ENCODE data around the gene LRMDA. TPM values are rescaled to one million over a fixed set of nuclear protein-coding genes. Genes with fewer than 3 reads are reported as not detected.

LRMDA gene
- total RNA-seq, 1 experiment from 2014 or later = not detected

GRCh38 chr10:75902816-75903215, 471.4 kb downstream of the LRMDA start:
- Histone ChIP-seq H3K27me3 (ENCODE audit: control insufficient read depth, insufficient read depth, low read length) (no peaks in the 10 kb centered on the region), H3K4me3 (ENCODE audit: insufficient read depth, low read depth, low read length) (no peak overlapping the region)
- DNase-seq = no peak

GRCh38 chr10:75904499-75905283, 473.3 kb downstream of the LRMDA start:
- Histone ChIP-seq H3K36me3 (replicated peaks; ENCODE audit: control insufficient read depth, insufficient read depth, low read length) (no peaks in the 10 kb centered on the region), H3K27me3 (ENCODE audit: control insufficient read depth, insufficient read depth, low read length) (no peaks in the 10 kb centered on the region), H3K4me3 (ENCODE audit: insufficient read depth, low read depth, low read length) (no peak overlapping the region)
- DNase-seq = no peak

More at GRCh38 chr10:75902816-75903215, 471.4 kb downstream of the LRMDA start:
- no peaks in the 10 kb centered on the region for H3K36me3 ChIP-seq (replicated peaks; ENCODE audit: control insufficient read depth, insufficient read depth, low read length)

GRCh38 chr10:75905490-75905889, 474.1 kb downstream of the LRMDA start:
- H3K27me3 ChIP-seq (ENCODE audit: control insufficient read depth, insufficient read depth, low read length) = no peaks in the 10 kb centered on the region
- DNase-seq = no peak
- no peak overlapping the region for H3K4me3 ChIP-seq (ENCODE audit: insufficient read depth, low read depth, low read length)
- H3K36me3 ChIP-seq (replicated peaks; ENCODE audit: control insufficient read depth, insufficient read depth, low read length) = no peaks in the 10 kb centered on the region

- no peak for DNase-seq
- Histone ChIP-seq H3K27me3 (ENCODE audit: control insufficient read depth, insufficient read depth, low read length) (no peaks in the 10 kb centered on the region), H3K36me3 (replicated peaks; ENCODE audit: control insufficient read depth, insufficient read depth, low read length) (no peaks in the 10 kb centered on the region), H3K4me3 (ENCODE audit: insufficient read depth, low read depth, low read length) (no peak overlapping the region)
These were observed 478.6 kb downstream of the LRMDA start for GRCh38 chr10:75910032-75910431.

- Histone ChIP-seq H3K4me3 (ENCODE audit: insufficient read depth, low read depth, low read length) (no peak overlapping the region), H3K36me3 (replicated peaks; ENCODE audit: control insufficient read depth, insufficient read depth, low read length) (no peaks in the 10 kb centered on the region), H3K27me3 (ENCODE audit: control insufficient read depth, insufficient read depth, low read length) (no peaks in the 10 kb centered on the region)
- DNase-seq = no peak
These were observed 480.0 kb downstream of the LRMDA start for GRCh38 chr10:75911426-75911825.

GRCh38 chr10:75916906-75917305, 485.5 kb downstream of the LRMDA start:
- peak; percentile 19 for DNase-seq
- Histone ChIP-seq H3K4me3 (ENCODE audit: insufficient read depth, low read depth, low read length) (no peak overlapping the region), H3K36me3 (replicated peaks; ENCODE audit: control insufficient read depth, insufficient read depth, low read length) (no peaks in the 10 kb centered on the region), H3K27me3 (ENCODE audit: control insufficient read depth, insufficient read depth, low read length) (no peaks in the 10 kb centered on the region)

- H3K36me3 ChIP-seq (replicated peaks; ENCODE audit: control insufficient read depth, insufficient read depth, low read length) = no peaks in the 10 kb centered on the region
- no peak overlapping the region for H3K4me3 ChIP-seq (ENCODE audit: insufficient read depth, low read depth, low read length)
- H3K27me3 ChIP-seq (ENCODE audit: control insufficient read depth, insufficient read depth, low read length) = no peaks in the 10 kb centered on the region
- no peak for DNase-seq
These were observed 488.5 kb downstream of the LRMDA start for GRCh38 chr10:75919913-75920312.

- Histone ChIP-seq H3K4me3 (ENCODE audit: insufficient read depth, low read depth, low read length) (no peak overlapping the region), H3K27me3 (ENCODE audit: control insufficient read depth, insufficient read depth, low read length) (no peaks in the 10 kb centered on the region), H3K36me3 (replicated peaks; ENCODE audit: control insufficient read depth, insufficient read depth, low read length) (no peaks in the 10 kb centered on the region)
- DNase-seq = no peak
These were observed 491.0 kb downstream of the LRMDA start for GRCh38 chr10:75922435-75922834.

GRCh38 chr10:75924309-75924902, 493.0 kb downstream of the LRMDA start:
- Histone ChIP-seq H3K36me3 (replicated peaks; ENCODE audit: control insufficient read depth, insufficient read depth, low read length) (no peaks in the 10 kb centered on the region), H3K4me3 (ENCODE audit: insufficient read depth, low read depth, low read length) (no peak overlapping the region), H3K27me3 (ENCODE audit: control insufficient read depth, insufficient read depth, low read length) (no peaks in the 10 kb centered on the region; the same call in 1 of the 2 replicates)
- DNase-seq = no peak

- DNase-seq = no peak
- H3K27me3 ChIP-seq (ENCODE audit: control insufficient read depth, insufficient read depth, low read length) = no peaks in the 10 kb centered on the region; the same call in 1 of the 2 replicates
- H3K4me3 ChIP-seq (ENCODE audit: insufficient read depth, low read depth, low read length) = no peak overlapping the region
- H3K36me3 ChIP-seq (replicated peaks; ENCODE audit: control insufficient read depth, insufficient read depth, low read length) = no peaks in the 10 kb centered on the region
These were observed 494.6 kb downstream of the LRMDA start for GRCh38 chr10:75925999-75926398.

GRCh38 chr10:75926763-75927162, 495.3 kb downstream of the LRMDA start:
- H3K27me3 ChIP-seq (ENCODE audit: control insufficient read depth, insufficient read depth, low read length) = no peaks in the 10 kb centered on the region; the same call in 1 of the 2 replicates
- DNase-seq = no peak
- H3K36me3 ChIP-seq (replicated peaks; ENCODE audit: control insufficient read depth, insufficient read depth, low read length) = no peaks in the 10 kb centered on the region
- H3K4me3 ChIP-seq (ENCODE audit: insufficient read depth, low read depth, low read length) = no peak overlapping the region

- H3K36me3 ChIP-seq (replicated peaks; ENCODE audit: control insufficient read depth, insufficient read depth, low read length) = no peaks in the 10 kb centered on the region
- H3K27me3 ChIP-seq (ENCODE audit: control insufficient read depth, insufficient read depth, low read length) = no peaks in the 10 kb centered on the region; the same call in 1 of the 2 replicates
- no peak for DNase-seq
- no peak overlapping the region for H3K4me3 ChIP-seq (ENCODE audit: insufficient read depth, low read depth, low read length)
These were observed 496.8 kb downstream of the LRMDA start for GRCh38 chr10:75928231-75928630.

GRCh38 chr10:75929630-75930161, 498.3 kb downstream of the LRMDA start:
- Histone ChIP-seq H3K4me3 (ENCODE audit: insufficient read depth, low read depth, low read length) (no peak overlapping the region), H3K36me3 (replicated peaks; ENCODE audit: control insufficient read depth, insufficient read depth, low read length) (no peaks in the 10 kb centered on the region), H3K27me3 (ENCODE audit: control insufficient read depth, insufficient read depth, low read length) (no peaks in the 10 kb centered on the region; the same call in 1 of the 2 replicates)
- no peak for DNase-seq

GRCh38 chr10:75932921-75933320, 501.5 kb downstream of the LRMDA start:
- Histone ChIP-seq H3K4me3 (ENCODE audit: insufficient read depth, low read depth, low read length) (no peak overlapping the region), H3K36me3 (replicated peaks; ENCODE audit: control insufficient read depth, insufficient read depth, low read length) (no peaks in the 10 kb centered on the region), H3K27me3 (ENCODE audit: control insufficient read depth, insufficient read depth, low read length) (no peaks in the 10 kb centered on the region; the same call in 1 of the 2 replicates)
- DNase-seq = no peak

GRCh38 chr10:75935240-75935639, 503.8 kb downstream of the LRMDA start:
- Histone ChIP-seq H3K4me3 (ENCODE audit: insufficient read depth, low read depth, low read length) (no peak overlapping the region), H3K36me3 (replicated peaks; ENCODE audit: control insufficient read depth, insufficient read depth, low read length) (no peaks in the 10 kb centered on the region), H3K27me3 (ENCODE audit: control insufficient read depth, insufficient read depth, low read length) (no peaks in the 10 kb centered on the region)
- no peak for DNase-seq

Data from H7 (cell line).